ENCODE results near the gene VSTM2B. TPM values are rescaled to one million over a fixed set of nuclear protein-coding genes. Genes with fewer than 3 reads are reported as not detected.

The VSTM2B gene
- total RNA-seq, 1 donor from 2014 or later = not detected

DNA sequence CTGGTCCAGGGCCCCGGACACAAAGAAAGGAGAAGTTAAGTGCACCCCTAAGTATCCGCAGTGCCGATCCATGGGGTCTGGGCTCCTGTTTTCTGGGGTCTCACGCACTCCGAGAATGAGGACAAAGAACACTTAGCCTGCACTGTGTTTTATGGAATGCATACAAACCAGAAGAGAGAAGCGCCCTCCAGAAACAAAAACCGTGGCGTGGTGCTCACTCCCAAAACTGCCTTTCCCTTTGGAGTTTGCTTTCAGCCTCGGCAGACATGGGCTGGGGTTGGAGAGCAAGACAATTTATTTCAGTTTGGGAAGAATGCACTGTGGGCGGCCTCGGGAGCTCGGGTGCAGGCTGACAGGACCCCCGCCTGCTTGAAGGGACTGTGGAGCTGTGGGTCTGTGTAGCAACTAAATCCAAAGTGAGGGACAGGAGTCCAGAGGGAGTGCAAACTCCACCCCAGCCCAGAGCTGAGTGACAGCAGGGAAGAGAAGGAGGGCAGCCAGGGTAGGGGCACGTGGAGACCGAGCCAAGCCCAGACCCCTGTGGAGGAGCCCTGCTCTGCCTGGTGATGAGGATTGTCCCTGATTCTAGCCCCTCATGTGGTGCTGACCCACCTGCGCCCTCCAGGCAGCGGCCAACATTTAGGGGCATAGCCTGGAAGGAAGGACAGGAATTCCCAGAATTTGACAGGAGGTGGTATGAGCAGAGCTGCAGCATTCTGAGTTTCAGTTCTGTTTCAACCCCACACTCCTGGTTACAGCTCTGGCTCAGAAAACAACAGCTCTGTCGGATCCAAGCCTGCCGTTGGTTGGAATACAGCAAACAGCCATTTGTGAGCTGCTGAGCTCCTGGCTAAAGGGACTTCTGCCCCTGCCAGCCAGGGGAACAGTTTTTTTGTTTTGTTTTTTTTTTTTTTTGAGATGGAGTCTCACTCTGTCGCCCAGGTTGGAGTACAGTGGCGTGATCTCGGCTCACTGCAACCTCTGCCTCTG is 42.5 kb downstream of the VSTM2B start:
- H3K27me3 Mint-ChIP-seq (ENCODE audit: unreplicated experiment) = peaks cover 3% of the 10 kb centered on the region
- DNase-seq (ENCODE audit: extremely low spot score, unreplicated experiment) = no peak
- H3K36me3 Mint-ChIP-seq (ENCODE audit: unreplicated experiment) = no peaks in the 10 kb centered on the region
- no peak overlapping the region for H3K4me3 Mint-ChIP-seq (ENCODE audit: unreplicated experiment)
- no peaks in the 10 kb centered on the region for H3K9me3 Mint-ChIP-seq (ENCODE audit: unreplicated experiment)
- no peak for TF ChIP-seq CTCF (IDR thresholded peaks at IDR 0.05)
- H3K4me1 Mint-ChIP-seq (ENCODE audit: unreplicated experiment) = no peaks in the 10 kb centered on the region
- H3K27ac Mint-ChIP-seq (ENCODE audit: unreplicated experiment) = no peak overlapping the region

DNA sequence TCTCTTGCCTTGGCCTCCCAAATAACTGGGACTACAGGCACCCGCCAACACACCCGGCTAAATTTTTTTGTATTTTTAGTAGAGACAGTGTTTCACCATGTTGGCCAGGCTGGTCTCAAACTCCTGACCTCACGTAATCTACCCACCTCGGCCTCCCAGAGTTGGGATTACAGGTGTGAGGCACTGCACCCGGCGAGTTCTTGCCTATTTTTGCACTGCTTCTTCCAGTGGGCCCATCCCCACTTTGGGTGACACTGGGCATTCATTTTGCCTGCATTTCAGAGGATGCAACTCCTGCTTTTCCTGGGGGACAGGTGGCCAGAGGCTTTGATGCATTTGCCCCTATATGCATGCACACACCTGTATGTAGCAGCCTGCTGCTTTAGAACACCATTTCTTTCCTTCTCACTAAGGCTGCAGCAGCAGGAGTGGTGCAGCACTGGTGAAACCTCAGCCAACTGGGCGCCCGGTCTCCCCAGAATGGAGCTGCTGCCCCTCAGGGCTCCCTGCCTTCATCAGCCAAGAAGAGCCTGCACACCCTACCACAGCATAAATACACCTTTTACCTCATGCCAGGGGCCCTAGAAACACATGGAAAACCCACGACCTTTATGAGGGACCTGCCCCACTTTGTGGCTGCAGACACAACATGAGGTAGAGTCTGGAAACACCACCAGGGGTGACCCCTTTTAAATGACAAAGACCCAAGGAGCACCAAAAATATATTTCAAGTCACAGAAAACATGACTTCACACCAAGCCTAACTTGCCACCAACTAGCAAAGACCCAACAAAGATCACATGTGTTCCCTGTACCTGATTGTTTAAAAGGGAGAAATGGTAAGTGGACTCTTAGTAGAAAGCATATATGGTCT is 43.5 kb downstream of the VSTM2B start:
- H3K27me3 Mint-ChIP-seq (ENCODE audit: unreplicated experiment) = peaks cover 9% of the 10 kb centered on the region

GRCh38 chr19:29571181-29571580 is 45.4 kb downstream of the VSTM2B start:
- no peaks in the 10 kb centered on the region for H3K4me1 Mint-ChIP-seq (ENCODE audit: unreplicated experiment)
- H3K27me3 Mint-ChIP-seq (ENCODE audit: unreplicated experiment) = peaks cover 24% of the 10 kb centered on the region
- no peak for DNase-seq (ENCODE audit: extremely low spot score, unreplicated experiment)
- no peaks in the 10 kb centered on the region for H3K9me3 Mint-ChIP-seq (ENCODE audit: unreplicated experiment)
- no peak overlapping the region for H3K27ac Mint-ChIP-seq (ENCODE audit: unreplicated experiment)
- H3K4me3 Mint-ChIP-seq (ENCODE audit: unreplicated experiment) = no peak overlapping the region
- H3K36me3 Mint-ChIP-seq (ENCODE audit: unreplicated experiment) = no peaks in the 10 kb centered on the region
- no peak for TF ChIP-seq CTCF (IDR thresholded peaks at IDR 0.05)

More for the DNA sequence above, 43.5 kb downstream of the VSTM2B start:
- Mint-ChIP-seq H3K4me3 (ENCODE audit: unreplicated experiment) (no peak overlapping the region), H3K9me3 (ENCODE audit: unreplicated experiment) (no peaks in the 10 kb centered on the region), H3K4me1 (ENCODE audit: unreplicated experiment) (no peaks in the 10 kb centered on the region), H3K27ac (ENCODE audit: unreplicated experiment) (no peak overlapping the region), H3K36me3 (ENCODE audit: unreplicated experiment) (no peaks in the 10 kb centered on the region)
- no peak for TF ChIP-seq CTCF (IDR thresholded peaks at IDR 0.05)
- DNase-seq (ENCODE audit: extremely low spot score, unreplicated experiment) = no peak

DNA sequence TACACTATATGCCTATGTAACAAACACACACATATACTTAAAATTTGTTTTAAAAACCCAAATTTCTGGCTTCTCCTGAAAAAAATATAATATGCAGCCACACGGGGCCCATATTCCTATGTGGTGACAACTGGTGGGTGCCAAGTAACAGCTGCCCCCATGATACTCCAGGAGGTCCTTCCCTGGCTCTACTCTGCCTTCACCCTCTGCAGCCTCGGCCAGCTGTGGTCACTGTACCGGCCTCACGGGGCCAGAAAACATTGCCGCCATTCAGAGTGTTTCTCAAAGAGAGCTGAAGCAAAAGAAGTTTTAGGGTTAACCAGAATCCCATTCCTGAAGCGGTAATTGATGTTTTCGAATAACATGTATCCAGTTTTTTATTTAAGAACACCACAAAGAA is 47.7 kb downstream of the VSTM2B start:
- no peak for TF ChIP-seq CTCF (IDR thresholded peaks at IDR 0.05)
- Mint-ChIP-seq H3K4me1 (ENCODE audit: unreplicated experiment) (no peaks in the 10 kb centered on the region), H3K27ac (ENCODE audit: unreplicated experiment) (no peak overlapping the region), H3K9me3 (ENCODE audit: unreplicated experiment) (no peaks in the 10 kb centered on the region), H3K27me3 (ENCODE audit: unreplicated experiment) (peaks cover 24% of the 10 kb centered on the region), H3K36me3 (ENCODE audit: unreplicated experiment) (no peaks in the 10 kb centered on the region), H3K4me3 (ENCODE audit: unreplicated experiment) (no peak overlapping the region)
- no peak for DNase-seq (ENCODE audit: extremely low spot score, unreplicated experiment)

Data from osteocyte (in vitro differentiated cells).